GM20431 (cell line): Measurements from ENCODE around the gene COL6A2.
"Not testable (repeated sequence)": the region's sequence is repeated elsewhere in the genome, so short reads cannot be mapped to it uniquely, and the experiment has no call there.

Experiments
- in situ Hi-C: fragments of 300-500 bp; cut with MseI, MboI; formaldehyde crosslinking; loops from one replicate; pipeline ENCODE4 v1.15.0; 2020; ENCODE audit warnings: low sequenced_read_pairs; ENCODE audit not compliant: unreplicated experiment

The COL6A2 gene

DNA sequence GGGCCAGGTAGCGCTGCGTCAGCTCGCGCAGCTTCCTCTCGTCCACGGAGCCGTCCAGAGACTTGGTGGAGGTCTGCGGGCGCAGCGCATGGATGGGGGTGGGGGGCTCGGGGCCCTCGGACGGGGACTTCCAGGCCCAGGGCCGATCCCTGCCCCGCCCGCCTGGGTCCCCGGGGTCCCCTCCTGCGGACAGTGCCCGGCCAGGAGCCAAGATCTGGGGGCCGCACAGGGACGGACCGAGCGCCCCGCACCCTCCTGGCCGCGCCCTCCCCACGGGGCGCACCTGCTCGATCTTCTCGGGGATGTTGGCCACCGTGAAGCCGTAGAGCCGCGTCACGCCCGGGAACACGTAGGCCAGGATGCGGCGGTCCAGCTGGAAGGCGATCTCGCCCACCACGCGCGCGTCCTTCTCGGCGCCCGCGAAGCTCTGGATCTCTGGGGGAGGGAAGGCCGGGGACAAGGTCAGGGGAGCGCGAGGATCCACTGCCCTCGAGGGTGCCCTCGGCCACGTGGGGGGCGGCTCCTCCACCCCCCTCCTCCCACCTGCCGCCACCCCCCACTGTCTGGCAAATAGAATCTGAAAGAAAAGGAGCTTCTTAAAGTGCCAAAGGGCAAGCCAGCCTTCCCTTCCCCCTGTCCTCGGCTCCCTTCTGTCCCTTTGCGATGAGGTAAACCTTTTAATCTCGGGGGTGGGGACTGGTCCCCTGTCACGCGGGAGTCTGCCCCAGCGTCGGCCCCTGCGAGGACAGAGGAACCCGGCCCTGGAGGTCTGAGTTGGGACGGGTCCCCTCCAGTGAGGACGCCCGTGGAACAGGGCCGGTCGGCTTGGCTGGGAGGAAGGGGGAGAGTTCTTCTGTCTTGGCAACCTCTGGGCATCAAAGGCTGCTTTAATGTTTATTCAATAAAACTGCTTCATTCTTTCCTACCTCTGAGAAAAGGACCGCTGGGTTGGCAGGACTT, 64.0 kb downstream of the COL6A2 start:
- in situ Hi-C loops = no loop called here

DNA sequence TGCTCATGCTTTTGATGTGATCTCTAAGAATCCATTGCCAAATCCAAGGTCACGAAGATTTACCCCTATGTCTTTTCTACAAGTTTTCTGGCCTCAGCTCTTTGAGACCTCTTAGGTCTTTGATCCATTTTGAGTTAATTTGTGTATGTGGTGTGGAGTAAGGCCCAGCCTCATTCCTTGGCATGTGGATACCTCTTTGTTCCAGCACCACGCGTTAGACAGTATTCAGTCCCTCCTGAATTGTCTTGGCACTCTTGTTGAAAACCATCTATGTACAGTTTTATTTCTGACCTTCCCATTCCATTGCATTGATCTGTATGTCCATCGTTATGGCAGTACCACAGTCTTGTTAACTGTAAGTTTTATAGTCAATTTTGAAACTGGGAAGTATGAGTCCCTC, 65.5 kb downstream of the COL6A2 start:
- in situ Hi-C loops = no loop called here

DNA sequence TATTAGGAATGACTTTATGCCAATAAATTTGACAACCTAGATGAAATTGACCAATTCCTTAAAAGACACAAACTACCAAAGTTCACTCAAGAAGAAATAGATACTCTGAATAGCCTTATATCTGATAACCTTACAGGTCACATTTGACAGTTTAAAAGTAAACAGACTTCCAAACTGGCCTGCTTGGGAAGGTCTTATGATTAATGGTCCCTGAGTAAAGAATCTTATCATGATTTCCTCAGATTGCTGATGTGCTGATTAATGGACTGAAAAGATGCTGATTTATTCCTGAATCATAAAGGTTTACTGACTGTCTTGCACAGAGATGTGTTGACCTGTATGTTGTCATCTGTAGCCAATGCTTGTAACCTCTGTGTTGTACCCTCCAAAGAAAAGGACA, 67.2 kb downstream of the COL6A2 start:
- in situ Hi-C loops = no loop called here

DNA sequence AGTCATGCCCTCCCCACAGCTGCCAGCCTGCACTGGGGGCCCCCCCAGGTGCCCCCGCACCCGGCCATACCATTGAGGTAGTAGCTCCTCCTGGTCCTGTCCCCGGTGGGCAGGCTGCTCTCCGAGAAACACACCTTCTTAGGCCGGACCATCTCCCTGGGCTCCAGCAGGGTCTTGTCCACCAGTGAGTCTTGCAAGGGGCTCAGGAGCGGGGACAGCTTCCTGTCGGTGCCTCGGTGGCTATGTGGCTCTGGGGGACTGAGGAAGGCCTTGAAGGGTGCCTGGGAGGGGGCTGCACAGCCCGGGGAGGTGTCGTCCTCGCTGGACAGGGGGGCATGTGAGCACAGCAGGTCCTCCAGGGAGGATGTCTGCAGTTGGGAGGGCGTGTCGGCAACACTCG, 70.3 kb downstream of the COL6A2 start:
- in situ Hi-C loops = no loop called here

DNA sequence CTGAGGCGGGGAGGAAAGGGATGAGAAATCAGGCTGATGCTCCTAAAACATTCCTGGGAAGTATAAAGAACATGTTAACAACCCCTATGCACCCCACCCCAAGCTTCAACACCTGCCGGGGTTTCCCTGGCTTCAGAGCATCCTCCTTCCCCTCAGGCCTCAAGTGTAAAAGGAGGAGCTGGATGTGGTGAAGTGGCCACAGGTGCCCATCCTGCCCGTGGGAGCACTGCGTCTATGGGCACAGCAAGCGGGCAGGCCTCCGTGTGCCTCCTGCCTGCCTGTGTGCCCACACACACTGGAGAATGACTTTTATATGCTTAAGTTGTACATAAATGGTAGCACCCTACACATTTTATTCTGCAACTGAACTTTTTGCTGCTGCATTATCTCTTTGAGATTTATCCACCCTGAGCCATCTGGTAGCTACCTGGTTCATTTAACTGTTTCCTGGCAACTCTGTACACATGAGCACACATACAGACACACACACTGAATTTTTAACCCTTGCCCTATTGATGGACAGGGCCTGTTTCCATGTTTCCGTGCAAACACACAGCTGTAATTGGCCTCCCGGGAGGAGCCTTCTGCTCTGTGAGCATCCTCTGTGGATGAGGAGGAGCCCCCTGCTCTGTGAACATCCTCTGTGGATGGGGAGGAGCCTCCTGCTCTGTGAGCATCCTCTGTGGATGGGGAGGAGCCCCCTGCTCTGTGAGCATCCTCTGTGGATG, 70.9 kb downstream of the COL6A2 start:
- in situ Hi-C loops = no loop called here

DNA sequence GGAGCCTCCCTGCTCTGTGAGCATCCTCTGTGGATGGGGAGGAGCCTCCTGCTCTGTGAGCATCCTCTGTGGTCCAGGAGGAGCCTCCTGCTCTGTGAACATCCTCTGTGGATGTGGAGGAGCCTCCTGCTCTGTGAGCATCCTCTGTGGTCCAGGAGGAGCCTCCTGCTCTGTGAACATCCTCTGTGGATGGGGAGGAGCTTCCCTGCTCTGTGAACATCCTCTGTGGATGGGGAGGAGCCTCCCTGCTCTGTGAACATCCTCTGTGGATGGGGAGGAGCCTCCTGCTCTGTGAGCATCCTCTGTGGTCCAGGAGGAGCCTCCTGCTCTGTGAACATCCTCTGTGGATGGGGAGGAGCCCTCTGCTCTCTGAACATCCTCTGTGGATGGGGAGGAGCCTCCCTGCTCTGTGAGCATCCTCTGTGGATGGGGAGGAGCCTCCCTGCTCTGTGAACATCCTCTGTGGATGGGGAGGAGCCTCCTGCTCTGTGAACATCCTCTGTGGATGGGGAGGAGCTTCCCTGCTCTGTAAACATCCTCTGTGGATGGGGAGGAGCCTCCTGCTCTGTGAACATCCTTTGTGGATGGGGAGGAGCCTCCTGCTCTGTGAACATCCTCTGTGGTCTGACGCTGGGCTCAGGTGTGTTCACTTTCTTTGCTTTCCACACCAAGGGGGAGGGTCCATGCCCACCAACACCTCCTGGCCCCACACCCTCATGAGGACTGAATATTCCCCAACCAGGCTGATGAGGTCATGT, 72.7 kb downstream of the COL6A2 start:
- in situ Hi-C loops = not testable (repeated sequence)

DNA sequence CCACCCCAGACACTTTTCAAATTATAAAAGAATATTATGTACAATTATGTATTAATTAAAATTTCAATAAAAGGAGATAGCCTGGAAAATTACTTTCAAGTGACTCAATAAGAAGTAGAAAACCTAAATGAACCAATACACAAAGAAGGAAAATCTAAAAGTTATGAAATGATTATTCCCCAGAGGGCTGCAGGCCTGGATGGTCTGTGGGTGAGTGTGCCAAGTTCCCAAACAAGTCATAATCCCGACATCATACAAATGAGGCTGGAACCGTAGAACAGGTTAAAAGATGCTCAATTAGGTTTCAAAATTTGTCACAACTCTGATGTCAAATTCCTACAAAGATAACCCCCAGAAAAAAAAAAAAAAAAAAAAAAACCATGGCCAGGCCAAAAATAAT, 73.7 kb downstream of the COL6A2 start:
- in situ Hi-C loops = no loop called here

DNA sequence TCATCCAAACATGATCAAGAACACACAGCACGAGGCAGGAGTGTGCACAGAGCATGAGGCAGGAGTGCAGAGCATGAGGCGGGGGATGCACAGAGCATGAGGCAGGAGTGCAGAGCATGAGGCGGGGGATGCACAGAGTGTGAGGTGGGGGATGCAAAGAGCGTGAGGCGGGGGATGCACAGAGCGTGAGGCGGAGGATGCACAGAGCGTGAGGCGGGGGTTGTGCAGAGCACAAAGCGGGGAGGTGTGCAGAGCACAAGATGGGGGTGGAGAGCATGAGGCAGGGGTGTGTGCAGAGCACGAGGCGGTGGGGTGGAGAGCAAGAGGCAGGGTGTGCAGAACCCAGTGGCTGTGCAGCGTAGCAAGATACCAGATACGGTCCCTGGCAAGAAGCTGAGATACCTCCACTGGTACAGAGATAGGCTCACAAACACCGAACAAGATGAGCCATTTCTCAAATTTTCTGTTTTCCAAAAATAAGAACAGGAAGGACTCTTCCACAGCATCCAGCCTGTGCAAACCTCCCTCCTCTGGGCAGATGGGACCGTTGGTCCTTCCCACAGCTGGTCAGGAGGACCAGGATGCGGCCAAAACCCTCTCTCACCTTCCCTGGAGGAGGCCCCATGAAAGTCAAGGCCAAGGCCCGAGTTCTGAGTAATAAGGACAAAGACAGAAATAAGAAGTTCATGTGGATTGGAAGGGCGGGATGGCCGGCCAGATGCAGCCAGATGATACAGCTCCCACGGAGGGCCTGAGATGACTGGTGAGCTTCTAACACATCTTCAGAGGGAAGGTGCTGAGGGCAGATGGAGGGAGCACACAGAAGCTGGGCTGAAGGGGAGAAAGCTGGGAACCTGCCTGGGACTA, 74.3 kb downstream of the COL6A2 start:
- in situ Hi-C loops = no loop called here

DNA sequence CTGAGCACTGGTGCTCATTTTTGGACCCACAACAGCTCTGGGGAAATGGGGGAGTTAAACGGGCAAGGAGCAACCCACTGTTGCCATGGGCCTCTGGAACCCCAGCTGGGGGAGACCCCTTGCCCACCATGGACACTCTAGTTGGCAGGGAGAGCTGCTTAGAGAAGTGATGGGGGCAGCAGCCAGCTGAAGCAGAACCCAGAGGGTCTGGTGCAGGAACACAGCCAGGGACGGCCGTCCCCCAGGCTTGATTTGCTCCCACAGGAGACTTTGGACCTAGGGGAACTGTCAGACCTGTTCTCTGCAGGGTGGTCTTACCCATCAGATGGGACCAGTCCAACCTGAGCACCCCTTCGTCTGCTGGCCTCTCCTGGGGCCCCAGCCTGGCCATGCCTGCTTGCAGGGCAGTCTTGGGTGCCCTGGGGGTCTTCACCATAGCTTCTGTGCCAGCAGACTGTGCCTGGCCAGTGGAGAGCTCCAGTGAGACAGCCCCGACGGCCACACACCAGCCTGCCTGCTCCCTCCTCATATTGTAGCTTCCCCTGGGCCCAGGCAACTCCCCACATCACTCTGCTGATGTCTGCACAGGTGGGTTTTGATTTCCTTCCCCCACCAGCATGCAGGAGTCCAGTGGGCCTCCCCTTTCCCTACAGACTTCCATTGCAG, 75.1 kb downstream of the COL6A2 start:
- in situ Hi-C loops = no loop called here

DNA sequence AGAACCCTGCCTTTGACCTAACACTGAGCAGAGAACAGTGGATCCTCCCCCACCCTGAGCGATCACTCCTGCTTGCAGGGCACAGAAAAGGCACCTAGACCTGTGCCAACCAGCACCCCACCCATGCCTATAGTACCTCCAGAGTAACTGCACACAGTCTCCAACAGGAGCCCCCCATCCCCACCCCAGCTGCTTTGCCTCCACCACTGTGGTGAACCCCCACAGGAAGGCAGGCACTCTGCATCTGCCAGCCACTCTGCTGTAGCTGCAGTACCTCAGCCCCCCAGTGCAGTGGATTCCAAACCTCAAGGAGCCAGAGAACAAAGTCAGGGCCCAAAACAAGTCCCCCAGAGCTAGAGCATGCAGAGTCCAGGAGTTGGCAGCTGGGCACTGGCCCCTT, 75.7 kb downstream of the COL6A2 start:
- in situ Hi-C loops = no loop called here

DNA sequence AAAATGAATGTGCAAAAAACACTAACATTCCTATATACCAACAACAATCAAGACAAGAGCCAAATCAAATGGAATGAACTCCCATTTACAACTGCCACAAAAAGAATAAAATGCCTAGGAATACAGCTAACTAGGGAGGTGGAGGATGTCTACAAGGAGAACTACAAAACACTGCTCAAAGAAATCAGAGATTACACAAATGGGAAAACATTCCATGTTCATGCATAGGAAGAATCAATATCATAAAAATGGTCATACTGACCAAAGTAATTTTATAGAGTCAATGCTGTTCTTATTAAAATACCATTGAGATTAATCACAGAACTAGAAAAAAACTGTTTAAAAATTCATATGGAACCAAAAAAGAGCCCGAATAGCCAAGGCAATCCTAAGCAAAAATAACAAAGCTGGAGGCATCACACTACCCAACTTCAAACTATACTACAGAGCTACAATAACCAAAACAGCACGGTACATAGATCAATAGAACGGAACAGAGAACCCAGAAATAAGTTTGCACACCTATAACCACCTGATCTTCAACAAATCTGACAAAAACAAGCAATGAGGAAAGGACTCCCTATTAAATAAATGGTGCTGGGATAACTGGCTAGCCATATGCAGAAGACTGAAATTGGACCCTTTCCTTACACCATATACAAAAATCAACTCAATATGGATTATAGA, 78.7 kb downstream of the COL6A2 start:
- in situ Hi-C loops = not testable (repeated sequence)

DNA sequence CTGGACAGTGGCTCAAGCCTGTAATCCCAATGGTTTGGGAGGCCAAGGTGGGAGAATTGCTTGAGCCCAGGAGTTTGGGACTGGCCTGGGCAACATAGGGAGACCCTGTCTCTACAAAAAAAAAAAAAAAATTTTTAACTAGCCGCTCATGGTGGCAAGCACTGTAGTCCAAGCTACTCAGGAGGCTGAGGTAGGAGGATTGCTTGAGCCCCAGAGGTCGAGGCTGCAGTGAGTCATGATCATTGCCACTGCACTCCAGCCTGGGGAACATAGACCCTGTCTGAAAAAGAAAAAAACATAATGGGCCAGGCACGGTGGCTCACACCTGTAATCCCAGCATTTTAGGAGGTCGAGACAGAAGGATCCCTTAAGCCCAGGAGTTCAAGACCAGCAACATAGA, 81.0 kb downstream of the COL6A2 start:
- in situ Hi-C loops = no loop called here
